ENCODE results near the gene ZNF573. TPM values are rescaled to one million over a fixed set of nuclear protein-coding genes. Genes with fewer than 3 reads are reported as not detected.

ZNF573 gene
- 0.43 and 3.5 TPM in 2 replicates for total RNA-seq

DNA sequence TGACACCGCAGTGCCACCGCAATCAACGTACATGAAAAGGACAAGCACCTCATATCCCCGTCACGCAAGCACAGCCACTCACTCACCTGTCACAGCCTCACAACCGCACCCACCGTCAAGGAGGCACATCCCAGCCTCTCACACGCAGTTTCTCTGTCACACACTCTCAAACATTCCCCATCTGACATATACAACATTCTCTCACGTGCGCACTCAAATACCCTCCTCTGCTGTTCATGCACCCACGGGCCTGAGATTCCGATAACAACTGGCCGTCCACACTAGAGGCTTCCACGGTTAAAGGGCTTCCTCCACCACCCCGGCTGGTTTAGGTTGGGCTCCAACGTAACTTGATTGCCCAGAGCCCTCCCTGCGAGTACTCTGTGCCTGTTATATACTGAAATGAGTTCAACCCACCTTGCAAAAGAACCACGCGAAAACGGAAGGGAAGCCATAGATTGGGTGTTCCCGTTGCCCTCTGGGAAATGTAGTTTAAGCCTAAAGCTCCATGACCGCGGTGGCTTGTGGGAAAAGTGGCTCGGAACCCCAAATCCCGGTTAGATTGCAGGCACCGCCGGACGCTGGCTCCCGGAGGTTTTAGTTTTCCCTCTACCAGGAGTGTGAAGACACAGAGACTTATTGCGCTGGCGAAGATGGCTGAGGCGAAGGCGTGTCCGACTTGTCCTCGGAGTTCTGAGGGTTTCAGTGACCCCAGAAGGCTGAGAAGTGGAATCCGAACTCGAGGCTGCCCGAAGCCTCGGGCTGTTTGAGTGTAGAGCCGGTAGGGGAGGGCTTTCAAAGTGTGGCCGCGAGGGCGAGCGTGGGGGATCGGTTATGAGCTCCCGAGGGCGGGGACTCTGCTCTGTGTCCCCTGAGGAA lies at the start of gene ZNF573:
TSS of gene ZNF573 (minus strand) at position 460 of the 879 bp plus-strand sequence. CDS start 5,857 bp downstream, outside the sequence.

DNA sequence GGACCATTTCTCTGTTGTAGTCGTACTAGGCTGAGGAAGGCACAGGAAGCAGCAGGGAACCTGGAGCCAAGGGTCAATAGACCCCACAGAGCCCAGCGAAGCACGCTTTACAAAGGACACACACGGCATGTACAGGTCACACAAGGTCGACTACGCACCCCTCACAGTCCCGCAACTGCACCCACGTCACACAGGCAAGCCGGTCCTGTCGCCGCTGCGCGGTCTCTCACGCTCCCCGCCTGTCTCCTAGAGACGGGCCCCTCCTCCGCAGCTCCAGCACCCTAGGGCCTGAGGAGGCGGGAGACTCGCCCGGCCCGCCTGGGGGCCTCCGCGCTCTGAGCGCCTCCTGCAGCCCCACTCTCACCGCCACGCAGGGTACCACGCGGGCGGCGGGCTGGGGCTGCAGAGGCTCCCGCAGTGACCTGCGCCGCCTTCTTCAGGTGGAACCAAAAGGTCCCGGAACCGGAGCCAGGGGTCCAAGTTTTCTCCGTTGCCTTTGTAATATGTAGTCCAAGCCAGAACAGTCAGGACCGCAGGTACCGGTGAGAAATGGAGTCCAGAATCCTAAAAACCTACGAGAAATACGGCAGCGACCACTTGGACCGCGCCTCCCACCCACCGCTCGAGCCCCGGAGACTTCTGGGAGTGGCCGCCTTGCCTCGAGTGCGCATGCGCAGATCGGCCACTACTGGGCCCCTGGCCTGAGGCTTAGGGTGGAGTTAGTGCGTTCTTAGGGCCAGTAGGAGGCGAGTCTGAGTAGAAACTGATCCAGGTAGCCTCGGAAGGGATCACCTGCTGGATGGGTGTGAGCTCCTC lies 60.1 kb downstream of the ZNF573 start, which contains the start of gene ZNF607:
TSS of gene ZNF607 (minus strand) at position 651 of the 816 bp plus-strand sequence. CDS start 8,143 bp downstream, outside the sequence.

Other genes starting within 250 kb of the ZNF573 start
- 0.77 and 1.6 TPM in 2 replicates for gene ZNF571, start 184.8 kb downstream of the ZNF573 start, total RNA-seq
- 0.12 and 0.60 TPM in 2 replicates for gene ZNF540, start 184.7 kb downstream of the ZNF573 start, total RNA-seq
- gene ZFP30, start 124.1 kb downstream of the ZNF573 start, total RNA-seq, result 3.5 and 7.9 TPM in 2 replicates
- gene ZNF607, start 59.8 kb downstream of the ZNF573 start, total RNA-seq, result 0.85 and 4.1 TPM in 2 replicates
- not detected in 2 replicates for gene WDR87, start 127.0 kb upstream of the ZNF573 start, total RNA-seq
- 7.9 and 9.4 TPM in 2 replicates for gene SIPA1L3, start 127.6 kb upstream of the ZNF573 start, total RNA-seq

Data from pericardium fibroblast (primary cell).